ENCODE measurements around the gene MMP17.

MMP17 gene

DNA sequence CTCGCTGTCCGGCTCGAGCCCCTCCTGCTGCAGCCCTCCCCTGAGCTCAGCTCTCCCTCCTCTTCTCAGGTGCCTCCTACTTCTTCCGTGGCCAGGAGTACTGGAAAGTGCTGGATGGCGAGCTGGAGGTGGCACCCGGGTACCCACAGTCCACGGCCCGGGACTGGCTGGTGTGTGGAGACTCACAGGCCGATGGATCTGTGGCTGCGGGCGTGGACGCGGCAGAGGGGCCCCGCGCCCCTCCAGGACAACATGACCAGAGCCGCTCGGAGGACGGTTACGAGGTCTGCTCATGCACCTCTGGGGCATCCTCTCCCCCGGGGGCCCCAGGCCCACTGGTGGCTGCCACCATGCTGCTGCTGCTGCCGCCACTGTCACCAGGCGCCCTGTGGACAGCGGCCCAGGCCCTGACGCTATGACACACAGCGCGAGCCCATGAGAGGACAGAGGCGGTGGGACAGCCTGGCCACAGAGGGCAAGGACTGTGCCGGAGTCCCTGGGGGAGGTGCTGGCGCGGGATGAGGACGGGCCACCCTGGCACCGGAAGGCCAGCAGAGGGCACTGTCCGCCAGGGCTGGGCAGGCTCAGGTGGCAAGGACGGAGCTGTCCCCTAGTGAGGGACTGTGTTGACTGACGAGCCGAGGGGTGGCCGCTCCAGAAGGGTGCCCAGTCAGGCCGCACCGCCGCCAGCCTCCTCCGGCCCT is 22.8 kb downstream of the MMP17 start:
- no peak for DNase-seq

DNA sequence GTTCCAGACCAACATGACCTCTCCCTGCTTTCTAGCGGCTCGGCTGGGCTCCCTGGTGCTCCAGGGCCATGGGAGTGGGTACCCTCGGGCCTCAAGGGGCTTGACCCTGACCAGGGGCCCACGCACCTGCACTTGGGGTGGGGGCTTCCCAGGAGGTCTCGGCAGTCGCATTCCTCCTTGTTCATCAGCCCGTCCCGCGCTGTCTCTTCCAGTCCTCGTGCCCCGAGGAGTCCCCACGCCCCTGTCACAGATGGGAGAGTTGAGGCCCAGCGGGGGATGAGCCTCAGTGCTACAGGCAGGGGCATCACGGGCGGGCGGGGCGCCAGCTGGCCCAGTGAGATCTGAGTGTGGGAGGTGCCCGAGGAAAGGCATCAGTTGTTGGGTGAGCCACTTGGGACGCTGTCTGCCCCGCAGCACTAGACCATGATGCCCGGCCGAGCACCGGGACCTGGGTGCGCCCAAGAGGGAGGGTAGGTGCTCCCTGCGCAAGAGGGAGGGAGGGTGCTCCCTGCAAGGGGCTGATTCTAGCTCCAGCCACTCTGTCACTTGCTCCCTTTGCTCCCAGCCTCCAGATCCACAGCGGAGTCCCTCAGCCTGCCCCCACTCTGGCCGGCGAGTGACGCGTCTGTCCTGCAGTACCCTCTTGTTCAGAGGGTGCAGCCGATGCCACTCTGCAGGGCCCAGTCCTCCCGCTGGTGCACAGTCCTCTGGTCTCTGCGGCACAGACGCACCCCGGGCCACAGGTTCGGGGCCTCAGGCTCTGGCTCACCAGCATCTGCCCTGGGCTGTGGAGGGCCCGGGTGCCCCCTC is 23.8 kb downstream of the MMP17 start:
- no peak for DNase-seq

DNA sequence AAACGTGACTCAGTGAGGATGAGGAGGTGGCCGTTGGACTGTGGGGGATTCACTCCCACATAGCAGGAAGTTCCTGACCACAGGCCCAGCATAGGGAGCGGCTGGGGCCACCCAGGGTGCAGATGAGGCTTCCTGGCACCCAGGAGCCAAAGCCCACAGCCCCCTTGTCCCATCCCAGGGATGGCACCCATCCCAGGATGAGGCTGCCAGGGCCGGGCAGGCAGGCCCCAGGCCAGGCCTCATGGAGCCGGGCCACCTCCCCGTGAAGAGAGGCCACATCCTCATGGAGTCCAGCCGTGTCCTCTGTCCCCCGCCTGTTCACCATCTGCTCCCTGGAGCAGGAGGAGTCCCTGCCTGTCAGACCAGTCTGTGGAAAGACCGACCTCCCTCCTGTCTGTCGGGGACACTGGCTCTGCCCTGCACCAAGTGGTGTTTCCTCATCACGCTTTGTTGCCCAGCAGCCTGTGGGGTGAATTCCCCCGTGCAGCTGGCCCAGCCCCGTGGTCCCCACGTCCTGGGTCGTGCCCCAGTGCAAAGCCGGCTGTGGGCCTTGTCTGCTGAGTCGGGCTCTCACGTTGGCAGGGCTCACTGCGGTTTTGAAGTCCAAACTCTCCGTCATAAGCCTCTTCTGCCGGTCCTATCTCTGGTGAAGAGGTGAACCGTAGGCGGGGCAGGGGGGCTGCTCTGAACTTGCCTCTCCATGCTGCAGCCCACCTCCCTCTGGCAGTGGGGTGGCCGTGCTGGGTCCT is 24.5 kb downstream of the MMP17 start:
- no peak for DNase-seq

DNA sequence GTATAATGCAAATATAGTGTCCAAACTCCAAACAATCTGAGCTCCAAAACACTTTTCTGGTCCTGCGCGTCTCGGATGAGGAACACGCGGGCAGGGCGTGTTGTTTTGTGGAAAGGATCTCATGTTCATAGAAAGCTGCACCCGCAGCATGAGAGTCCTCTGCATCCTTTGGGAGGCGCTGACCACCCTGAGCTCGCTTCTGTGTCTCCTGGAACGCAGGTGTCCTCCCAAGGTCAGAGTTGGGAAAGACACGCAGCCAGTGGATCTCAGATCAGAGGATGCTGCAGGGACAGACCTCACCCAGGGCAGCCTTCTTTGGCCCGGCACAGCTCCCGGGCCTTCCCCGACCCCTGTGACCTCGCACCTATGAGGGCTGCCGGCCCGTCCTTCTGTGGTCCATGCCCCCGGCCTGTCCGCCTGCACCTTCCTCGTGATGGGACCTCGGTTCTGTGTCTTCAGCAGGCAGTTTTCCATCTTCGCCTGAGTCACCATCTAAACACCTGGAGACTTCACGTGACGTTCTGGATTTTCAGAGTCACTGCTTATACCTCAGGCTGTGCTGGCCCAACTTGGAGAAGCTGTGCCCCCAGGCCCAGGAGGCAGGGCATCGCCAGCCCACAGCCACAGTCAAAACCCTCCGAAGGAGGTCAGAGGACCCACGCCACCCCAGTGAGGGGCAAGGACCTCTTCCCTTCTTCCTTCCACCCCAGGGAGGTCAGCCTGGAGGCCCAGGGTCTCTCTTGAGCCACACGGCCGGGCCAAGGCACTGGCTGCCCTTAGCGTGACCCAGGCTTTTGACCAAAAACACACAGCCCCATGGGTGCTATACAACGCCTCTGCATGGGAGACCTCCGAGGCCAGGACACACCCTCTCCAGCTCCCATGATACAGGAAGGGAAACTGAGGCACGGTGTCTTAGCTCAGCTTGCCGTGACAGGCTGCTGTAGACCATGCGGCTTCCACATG is 25.9 kb downstream of the MMP17 start:
- DNase-seq = no peak

DNA sequence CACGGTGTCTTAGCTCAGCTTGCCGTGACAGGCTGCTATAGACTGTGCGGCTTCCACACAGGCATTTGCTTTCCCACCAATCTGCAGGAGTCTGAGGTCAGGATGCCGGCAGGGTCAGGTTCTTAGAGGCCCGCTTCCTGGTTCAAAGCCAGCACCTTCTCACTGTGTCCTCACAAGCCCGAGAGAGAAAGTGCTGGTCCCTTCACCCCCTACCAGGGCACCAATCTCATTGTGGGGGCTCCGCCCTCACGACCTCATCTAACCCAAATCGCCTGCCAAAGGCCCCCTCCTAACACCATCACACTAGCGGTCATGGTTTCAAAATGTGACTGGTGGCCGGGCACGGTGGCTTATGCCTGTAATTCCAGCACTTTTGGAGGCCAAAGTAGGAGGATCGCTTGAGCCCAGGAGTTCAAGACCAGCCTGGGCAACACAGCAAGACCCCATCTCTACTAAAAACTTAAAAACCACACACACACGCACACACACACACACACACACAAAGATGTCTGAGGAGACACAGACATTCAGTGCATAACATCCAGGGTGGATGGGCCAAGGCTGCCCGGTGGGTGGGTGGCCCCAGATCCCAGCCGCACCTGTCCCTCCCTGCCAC is 26.8 kb downstream of the MMP17 start:
- no peak for DNase-seq

DNA sequence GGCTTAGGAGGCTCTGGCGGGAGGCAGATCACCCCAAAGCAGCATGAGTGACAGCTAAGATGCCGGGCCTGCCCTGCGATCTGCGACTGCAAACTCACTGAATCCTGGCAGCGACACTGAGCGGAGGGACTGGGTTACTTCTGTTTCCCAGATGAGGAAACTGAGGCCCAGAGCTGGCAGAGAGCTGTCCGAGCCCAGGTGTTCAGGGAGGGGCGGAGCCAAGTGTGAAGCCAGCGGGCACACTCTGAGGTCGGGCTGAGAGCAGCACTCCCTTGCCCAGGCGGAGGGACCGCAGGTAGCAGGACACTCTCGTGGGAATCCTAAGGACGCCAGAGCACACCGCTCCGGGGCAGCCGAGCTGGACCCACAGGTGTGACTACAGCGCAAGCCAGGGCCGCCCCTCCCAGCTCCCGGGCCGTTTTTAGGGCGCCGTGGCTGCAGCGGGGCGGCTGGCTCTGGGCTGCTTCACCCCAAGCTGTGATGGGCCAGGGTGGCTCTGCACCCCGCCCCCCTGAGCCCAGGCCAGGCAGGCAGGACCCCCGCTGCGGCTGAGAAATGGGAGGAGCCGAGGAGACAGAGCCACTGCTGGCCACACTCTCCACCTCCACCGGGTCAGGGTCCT is 27.4 kb downstream of the MMP17 start:
- DNase-seq = no peak

DNA sequence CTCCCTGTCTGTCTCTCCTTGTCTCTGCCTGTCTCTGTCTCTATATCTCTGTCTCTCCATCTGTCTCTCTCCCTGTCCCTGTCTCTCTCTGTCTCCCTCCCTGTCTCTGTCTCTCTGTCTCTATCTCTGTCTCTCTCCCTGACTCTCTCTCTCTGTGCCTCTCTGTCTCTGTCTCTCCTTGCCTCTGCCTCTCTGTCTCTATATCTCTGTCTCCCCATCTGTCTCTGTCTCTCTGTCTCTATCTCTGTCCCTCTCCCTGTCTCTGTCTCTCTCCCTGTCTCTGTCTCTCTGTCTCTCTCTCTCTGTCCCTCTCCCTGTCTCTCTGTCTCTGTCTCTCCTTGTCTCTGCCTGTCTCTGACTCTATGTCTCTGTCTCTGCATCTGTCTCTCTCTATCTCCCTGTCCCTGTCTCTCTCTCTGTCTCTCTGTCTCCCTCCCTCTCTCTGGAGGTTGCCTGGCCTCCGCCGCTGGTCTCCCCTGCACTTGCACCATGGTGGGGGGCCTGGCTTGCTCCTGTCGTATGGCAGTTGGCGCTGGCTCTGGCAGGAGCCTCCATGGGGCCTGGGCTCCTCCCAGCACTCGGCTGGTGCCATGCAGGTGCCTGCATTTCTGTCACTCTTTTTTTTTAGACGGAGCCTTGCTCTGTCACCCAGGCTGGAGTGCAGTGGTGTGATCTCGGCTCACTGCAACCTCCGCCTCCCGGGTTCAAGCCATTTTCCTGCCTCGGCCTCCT is 28.3 kb downstream of the MMP17 start:
- no peak for DNase-seq

DNA sequence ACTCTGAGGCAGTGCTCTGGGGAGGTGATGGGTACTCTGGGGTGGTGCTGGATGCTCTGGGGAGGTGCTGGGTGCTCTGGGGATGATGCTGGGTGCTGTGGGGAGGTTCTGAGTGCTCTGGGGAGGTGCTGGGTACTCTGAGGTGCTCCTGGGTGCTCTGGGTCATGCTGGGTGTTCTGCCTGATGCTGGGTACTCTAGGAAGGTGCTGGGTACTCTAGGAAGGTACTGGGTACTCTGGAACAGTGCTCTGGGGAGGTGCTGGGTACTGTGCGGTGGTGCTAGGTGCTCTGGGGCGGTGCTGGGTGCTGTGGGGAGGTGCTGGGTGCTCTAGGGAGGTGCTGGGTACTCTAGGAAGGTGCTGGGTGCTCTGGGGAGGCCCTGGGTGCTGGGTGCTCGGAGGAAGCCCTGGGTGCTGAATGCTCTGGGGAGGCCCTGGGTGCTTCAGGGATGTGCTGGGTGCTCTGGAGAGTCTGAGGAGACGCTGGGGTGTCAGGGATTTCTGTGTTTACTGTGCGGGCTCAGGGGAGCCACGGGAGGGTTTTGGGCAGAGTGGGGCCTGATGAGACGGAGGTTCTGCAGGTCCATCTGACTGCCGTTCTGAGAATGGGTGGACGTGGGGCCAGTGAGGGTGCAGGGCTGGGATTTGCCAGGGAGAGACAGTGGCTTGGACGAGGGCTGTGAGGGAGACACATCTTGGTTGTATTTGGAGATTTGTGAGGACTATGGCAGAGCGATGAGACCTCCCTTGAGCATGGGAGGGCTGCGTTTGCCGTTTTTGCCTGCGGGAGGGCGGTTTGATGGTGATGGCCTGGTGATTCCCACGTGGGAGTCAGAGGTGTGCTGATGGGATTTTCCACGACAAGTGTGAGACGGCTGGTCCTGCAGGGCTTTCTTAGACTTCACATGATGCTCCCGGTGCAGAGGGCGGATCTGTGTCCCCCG is 30.0 kb downstream of the MMP17 start:
- no peak for DNase-seq

DNA sequence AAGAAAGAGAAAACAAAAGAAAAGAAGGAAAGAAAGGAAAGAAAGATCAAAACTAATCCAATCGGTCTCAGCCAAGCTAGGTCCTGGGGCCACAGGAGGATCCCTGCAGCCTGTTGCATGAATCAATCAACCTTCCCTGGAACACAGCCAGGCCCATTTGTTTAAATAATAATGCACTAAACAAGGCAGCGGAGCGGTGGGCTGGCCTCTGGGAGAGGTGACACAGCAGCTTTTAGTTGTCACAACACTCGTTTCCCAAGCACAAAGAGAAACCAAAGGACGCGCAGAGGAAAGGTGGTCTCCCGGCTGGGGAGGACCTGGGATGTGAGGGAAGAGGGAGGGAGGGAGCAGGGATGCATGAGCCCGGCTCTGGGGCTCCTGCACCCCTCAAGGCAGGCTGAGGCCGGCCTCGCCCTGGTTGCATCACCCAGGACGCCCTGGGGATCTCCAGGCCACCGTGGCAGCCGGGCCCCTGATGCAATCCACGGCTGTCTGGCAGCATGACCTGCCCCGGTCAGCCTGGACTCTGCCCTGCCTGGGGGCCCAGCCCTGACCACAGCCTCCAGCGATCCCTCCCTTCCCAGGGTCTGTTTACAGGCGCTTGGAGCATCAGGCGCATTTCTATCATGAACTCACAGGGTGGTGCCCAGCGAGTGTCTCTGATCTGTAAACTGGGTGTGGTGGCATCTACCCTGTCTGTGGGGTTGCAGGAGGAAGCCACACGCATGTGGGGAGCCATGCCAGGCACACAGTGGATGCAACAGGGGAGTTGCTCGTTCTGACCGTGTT is 32.5 kb downstream of the MMP17 start:
- DNase-seq = peak; percentile 83

DNA sequence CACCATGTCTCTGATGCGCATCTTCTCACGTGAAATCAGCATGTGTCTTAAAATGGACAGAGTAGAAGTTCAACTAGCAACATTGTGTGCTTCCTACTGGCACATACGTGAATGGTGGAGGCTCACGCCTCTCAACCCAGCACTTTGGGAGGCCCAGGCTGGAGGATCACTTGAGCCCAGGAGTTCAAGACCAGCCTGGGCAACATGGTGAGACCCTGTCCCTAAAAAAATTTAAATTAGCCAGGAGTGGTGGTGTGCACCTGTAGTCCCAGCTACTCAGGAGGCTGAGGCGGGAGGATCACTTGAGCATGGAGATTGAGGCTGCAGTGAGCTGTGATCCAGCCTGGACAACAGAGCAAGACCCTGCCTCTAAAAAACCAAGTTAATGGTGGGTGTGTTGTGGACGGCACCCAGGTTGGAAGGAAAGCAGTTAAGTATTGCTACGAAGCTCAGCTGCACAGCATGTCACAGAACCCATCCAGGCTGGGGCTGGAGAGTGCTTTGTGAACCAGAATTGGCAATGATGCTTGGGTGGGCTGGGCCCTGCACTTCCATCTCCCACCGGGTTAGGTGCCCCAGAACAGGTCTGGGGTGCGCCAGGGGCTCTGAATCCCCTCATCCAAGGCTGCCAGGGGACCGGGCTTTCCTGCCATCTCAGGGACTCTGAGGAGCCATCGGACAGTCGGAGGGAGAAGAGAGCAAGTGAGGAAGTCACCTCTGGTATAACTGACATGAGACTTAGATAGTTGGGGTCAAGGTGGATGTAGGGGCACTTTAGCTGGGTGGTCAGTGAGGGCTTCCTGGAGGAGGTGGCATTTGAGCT is 33.3 kb downstream of the MMP17 start:
- DNase-seq = no peak

DNA sequence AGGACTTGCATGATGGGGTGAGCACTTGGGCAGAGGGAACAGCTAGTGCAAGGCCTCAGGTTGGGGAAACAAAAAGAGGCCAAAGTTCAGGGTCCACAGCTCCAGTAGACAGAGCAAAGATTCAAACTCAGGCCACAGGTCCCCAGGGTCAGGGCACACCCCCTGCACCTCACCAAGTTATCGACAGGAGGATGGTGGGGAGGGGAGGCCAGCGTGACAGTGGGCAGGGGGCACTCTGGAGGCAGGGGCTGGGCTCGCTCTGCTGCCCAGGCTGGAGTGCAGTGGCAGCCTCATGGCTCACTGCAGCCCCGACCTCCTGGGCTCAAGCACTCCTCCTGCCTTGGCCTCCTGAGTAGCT is 33.9 kb downstream of the MMP17 start:
- DNase-seq = no peak

DNA sequence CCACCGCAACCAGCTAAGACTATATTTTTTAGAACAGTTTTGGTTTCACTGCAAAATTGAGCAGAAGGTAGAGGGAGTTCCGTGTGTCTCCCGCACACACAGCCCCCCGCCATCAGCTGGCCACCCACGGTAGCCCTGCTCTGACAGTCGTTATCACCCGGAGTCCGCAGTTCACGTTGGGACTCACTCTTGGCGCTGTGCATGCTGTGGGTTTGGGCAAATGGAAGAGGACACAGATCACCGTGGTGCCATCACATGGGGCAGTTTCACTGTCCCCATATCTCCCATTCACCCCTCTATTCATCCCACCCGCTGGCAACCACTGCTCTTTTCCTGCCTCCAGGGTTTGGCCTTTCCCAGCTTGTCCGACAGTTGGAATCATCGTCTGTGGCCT is 34.4 kb downstream of the MMP17 start:
- DNase-seq = no peak

DNA sequence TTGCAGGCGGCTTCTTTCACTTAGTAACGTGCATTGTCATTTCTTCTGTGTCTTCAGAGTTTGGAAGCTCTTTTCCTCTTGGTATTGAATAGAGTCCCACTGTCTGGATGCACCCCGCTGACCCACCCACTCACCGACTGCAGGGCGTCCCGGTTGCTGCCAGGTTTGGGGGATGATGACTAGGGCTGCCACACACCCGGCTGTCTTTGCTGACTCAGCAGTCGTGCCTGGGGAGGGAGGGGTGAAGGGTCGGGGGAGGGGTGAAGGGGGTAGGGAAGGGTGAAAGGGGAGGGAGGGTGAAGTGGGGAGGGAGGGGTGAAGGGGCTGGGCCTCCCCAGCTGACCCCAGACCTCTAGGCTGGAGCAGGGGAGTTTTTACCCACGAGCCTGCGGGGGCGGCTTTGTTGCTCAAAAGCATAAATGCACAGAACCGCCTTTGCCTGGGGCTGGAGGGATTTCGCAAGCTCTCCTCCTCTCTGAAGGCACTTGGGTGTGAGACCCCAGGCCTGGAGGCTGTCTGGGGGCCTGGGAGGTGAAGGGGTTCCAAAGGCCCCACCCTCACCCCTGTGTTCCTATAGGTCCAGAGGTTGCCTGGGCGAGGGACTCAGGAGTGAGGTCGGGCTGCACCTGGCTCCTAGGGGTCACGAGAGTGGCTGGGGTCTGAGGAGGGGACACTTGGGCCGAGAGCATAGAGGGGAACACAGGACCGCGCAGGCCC is 35.0 kb downstream of the MMP17 start:
- DNase-seq = no peak

DNA sequence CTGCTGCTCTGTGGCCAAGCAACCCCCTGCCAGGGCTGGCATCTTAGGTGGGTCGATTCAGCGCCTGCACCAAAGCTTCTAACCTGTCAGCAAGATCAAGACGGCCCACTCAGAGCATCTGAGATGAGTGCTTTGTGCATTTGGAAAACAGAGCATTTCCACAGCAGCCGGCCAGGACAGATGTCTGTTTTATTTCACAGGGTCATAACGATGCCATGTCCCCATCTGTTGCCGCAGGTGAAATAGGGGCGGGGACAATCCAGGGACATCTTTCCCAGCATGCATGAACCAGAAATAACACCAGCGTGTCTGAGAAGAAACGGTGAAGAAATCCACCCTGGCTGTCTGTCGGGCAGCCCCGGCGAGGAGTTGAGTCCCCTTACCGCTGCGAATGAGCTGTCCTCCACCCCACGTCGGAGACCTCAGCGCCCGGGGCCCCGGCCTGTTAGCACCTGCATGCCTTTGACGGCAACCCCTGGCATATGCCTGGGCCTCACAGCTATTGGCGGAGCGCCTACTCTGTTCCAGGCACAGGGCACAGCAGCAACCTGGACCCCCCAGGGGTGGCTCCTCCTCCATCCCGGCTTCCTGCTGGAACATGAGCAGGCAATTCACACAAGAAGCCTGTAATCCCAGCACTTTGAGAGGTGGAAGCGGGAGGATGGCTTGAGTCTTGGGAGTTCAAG is 35.7 kb downstream of the MMP17 start:
- no peak for DNase-seq

DNA sequence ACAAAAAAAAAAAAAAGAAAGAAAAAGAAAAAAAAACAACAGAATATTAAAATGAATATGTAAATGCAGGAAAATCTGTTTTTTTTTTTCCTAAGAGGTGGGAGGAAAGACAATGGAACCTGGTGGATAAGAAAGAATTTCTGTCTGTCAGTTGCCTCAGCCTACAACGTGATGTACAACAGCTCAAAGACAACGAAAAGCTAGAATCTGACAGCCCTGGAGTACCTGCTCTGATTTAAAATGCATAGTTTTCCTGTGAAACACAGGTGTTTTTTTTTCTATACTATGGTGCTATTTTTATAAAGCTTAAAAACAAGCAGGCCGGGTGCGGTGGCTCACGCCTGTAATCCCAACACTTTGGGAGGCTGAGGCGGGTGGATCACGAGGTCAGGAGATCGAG is 36.3 kb downstream of the MMP17 start:
- DNase-seq = no peak

DNA sequence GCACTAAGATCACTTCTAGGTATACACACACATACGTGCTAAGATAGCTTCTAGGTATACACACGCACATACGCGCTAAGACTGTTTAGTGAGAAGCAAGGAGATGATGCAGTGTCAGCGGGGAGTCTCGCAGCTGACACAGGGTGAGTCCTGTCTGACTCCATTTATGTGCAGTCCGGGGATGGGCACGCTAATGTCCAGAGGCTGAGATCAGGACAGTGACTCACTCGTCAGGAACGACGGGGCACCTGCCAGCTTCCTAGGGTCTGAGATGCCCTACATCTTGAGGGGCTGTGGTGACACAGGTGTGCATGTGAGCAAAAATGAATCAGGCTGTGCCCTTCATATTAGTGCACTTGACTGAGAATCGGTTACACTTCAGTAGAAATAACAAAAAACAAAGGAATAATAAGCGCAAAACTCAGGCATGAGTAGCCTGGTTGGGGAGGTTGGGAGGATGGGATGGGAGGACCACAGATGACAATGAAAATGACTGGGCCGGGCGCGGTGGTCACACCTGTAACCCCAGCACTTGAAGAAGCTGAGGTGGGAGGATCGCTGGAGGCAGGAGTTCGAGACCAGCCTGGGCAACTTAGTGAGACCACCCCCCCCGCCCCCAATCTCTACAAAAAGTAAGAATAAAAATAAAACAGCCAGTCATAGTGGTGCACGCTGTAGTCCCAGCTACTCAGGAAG is 37.1 kb downstream of the MMP17 start:
- DNase-seq = no peak

Measured in NCI-H345 (cell line).